ENCODE measurements around the gene OR2A42. TPM values are rescaled to one million over a fixed set of nuclear protein-coding genes. Genes with fewer than 3 reads are reported as not detected.
"Not testable (repeated sequence)": the region's sequence is repeated elsewhere in the genome, so short reads cannot be mapped to it uniquely, and the experiment has no call there.

OR2A42 gene
- total RNA-seq (under 1 TPM in 6 of 7 donors, not detected in 1; 0.10 to 0.50 (median 0.22) TPM), polyA plus RNA-seq (under 1 TPM; 0.17 to 0.65 TPM)
- long read RNA-seq, donor 1 = 0 reads
- long read RNA-seq, donor 2 = 0 reads
- long read RNA-seq, donor 3 = 0 reads

- 85 to 93% (median 93%) methylated on average over 1 of the region's 2 CpGs for WGBS, 3 donors
- H3K4me3 ChIP-seq; H3K4me1 ChIP-seq (ENCODE audit: insufficient read depth); intact Hi-C loops (cut with DNase I); DNase-seq; H3K36me3 ChIP-seq; H3K27me3 ChIP-seq; H3K27ac ChIP-seq; H3K9me3 ChIP-seq: not testable (repeated sequence)
Observed at GRCh38 chr7:144239365-144239764, at the start of gene OR2A42. OR2A42 (minus strand) TSS chr7:144239605; CDS start chr7:144232843, 6,762 bp downstream.

GRCh38 chr7:144287171-144287784, 47.9 kb upstream of the OR2A42 start:
- H3K27me3 ChIP-seq; H3K4me1 ChIP-seq (ENCODE audit: insufficient read depth); H3K9me3 ChIP-seq; H3K36me3 ChIP-seq; H3K4me3 ChIP-seq; H3K27ac ChIP-seq; DNase-seq; intact Hi-C loops (cut with DNase I): not testable (repeated sequence)
- no CpG with 5 or more reads among the region's 3 CpGs for WGBS, 3 donors

- H3K4me3 ChIP-seq; intact Hi-C loops (cut with DNase I); DNase-seq; H3K27me3 ChIP-seq; H3K36me3 ChIP-seq; H3K4me1 ChIP-seq (ENCODE audit: insufficient read depth); H3K27ac ChIP-seq; H3K9me3 ChIP-seq: not testable (repeated sequence)
- WGBS, 3 donors = no CpG with 5 or more reads among the region's 6 CpGs
Observed at GRCh38 chr7:144283716-144284115, 44.3 kb upstream of the OR2A42 start.

GRCh38 chr7:144282490-144282889, 43.1 kb upstream of the OR2A42 start:
- H3K9me3 ChIP-seq; H3K27me3 ChIP-seq; H3K4me3 ChIP-seq; H3K4me1 ChIP-seq (ENCODE audit: insufficient read depth); H3K27ac ChIP-seq; H3K36me3 ChIP-seq; intact Hi-C loops (cut with DNase I): not testable (repeated sequence)
- peak in 4 of 5 donors; percentile 2 to 13 (median 10) for DNase-seq
- WGBS, 3 donors = 80 to 100% (median 92%) methylated on average over 2 to 4 of the region's 4 CpGs

- intact Hi-C loops (cut with DNase I); H3K4me1 ChIP-seq (ENCODE audit: insufficient read depth); DNase-seq; H3K4me3 ChIP-seq; H3K36me3 ChIP-seq; H3K27ac ChIP-seq; H3K27me3 ChIP-seq; H3K9me3 ChIP-seq: not testable (repeated sequence)
- no CpG with 5 or more reads among the region's 8 CpGs for WGBS, 3 donors
Observed at GRCh38 chr7:144281981-144282380, 42.6 kb upstream of the OR2A42 start.

- 95 to 97% (median 97%) methylated on average over 3 of the region's 6 CpGs for WGBS, 3 donors
- H3K27ac ChIP-seq = not testable (repeated sequence)
Observed at GRCh38 chr7:144280010-144280409, 40.6 kb upstream of the OR2A42 start.

GRCh38 chr7:144275281-144275680, 35.9 kb upstream of the OR2A42 start:
- H3K4me1 ChIP-seq (ENCODE audit: insufficient read depth); DNase-seq; H3K9me3 ChIP-seq; H3K4me3 ChIP-seq; intact Hi-C loops (cut with DNase I); H3K27me3 ChIP-seq; H3K27ac ChIP-seq; H3K36me3 ChIP-seq: not testable (repeated sequence)
- WGBS, 3 donors = 93 to 97% (median 96%) methylated on average over 4 of the region's 6 CpGs

More at GRCh38 chr7:144280010-144280409, 40.6 kb upstream of the OR2A42 start:
- DNase-seq; H3K27me3 ChIP-seq; H3K9me3 ChIP-seq; H3K36me3 ChIP-seq; H3K4me3 ChIP-seq; H3K4me1 ChIP-seq (ENCODE audit: insufficient read depth); intact Hi-C loops (cut with DNase I): not testable (repeated sequence)

- H3K36me3 ChIP-seq; H3K4me3 ChIP-seq; H3K27ac ChIP-seq; H3K9me3 ChIP-seq; intact Hi-C loops (cut with DNase I); H3K27me3 ChIP-seq; H3K4me1 ChIP-seq (ENCODE audit: insufficient read depth); DNase-seq: not testable (repeated sequence)
- 93 to 100% methylated on average over 3 of the region's 19 CpGs; no CpG with 5 or more reads in 1 of the 3 donors for WGBS, 3 donors
Observed at GRCh38 chr7:144269188-144269587, 29.8 kb upstream of the OR2A42 start, which contains the start of gene CTAGE8. CTAGE8 (minus strand) TSS chr7:144269288; CDS start chr7:144269250, 38 bp downstream.

GRCh38 chr7:144264692-144265091, 25.3 kb upstream of the OR2A42 start, which contains the start of gene OR2A7:
OR2A7 (minus strand) TSS chr7:144264792; CDS start chr7:144259628, 5,164 bp downstream.
- WGBS, 3 donors = 93 to 98% (median 94%) methylated on average over 6 to 7 of the region's 7 CpGs

GRCh38 chr7:144262128-144262527, 22.7 kb upstream of the OR2A42 start:
- DNase-seq; H3K36me3 ChIP-seq; H3K27me3 ChIP-seq; H3K9me3 ChIP-seq; intact Hi-C loops (cut with DNase I); H3K27ac ChIP-seq; H3K4me3 ChIP-seq; H3K4me1 ChIP-seq (ENCODE audit: insufficient read depth): not testable (repeated sequence)
- WGBS, 3 donors = 83% methylated on average over 1 of the region's 2 CpGs; no CpG with 5 or more reads in 2 of the 3 donors

More at GRCh38 chr7:144264692-144265091, 25.3 kb upstream of the OR2A42 start, which contains the start of gene OR2A7:
- H3K36me3 ChIP-seq; H3K27me3 ChIP-seq; H3K9me3 ChIP-seq; H3K4me3 ChIP-seq; H3K4me1 ChIP-seq (ENCODE audit: insufficient read depth); H3K27ac ChIP-seq; intact Hi-C loops (cut with DNase I); DNase-seq: not testable (repeated sequence)

GRCh38 chr7:144259067-144259466, 19.7 kb upstream of the OR2A42 start:
- H3K27me3 ChIP-seq; H3K36me3 ChIP-seq; H3K9me3 ChIP-seq; H3K4me3 ChIP-seq; intact Hi-C loops (cut with DNase I); H3K4me1 ChIP-seq (ENCODE audit: insufficient read depth); DNase-seq; H3K27ac ChIP-seq: not testable (repeated sequence)
- WGBS, 3 donors = no CpG with 5 or more reads among the region's 14 CpGs

Measured in ovary (tissue), 10 donors.